Motor neuron (in vitro differentiated cells): Measurements from ENCODE around the gene GKAP1. TPM values are rescaled to one million over a fixed set of nuclear protein-coding genes. Genes with fewer than 3 reads are reported as not detected.
"Not testable (repeated sequence)": the region's sequence is repeated elsewhere in the genome, so short reads cannot be mapped to it uniquely, and the experiment has no call there.

Source experiments
- ATAC-seq, 8 experiments: fragments of 200-7000 bp; cut with Tn5 transposase; replicated peaks in 6 of 8; 2 replicates each; pipeline ENCODE4 v1.8.0; 2021; ENCODE audit warnings: mild to moderate bottlenecking in 8 of 8, moderate library complexity in 8 of 8
- H3K27ac ChIP-seq, 2 donors: fragments of 250-450 bp; sonication (Bioruptor Pico); 2 replicates each; pipeline ENCODE4 v1.9.0; 2021; ENCODE audit warnings: antibody characterized with exemption in 2 of 2, mild to moderate bottlenecking in 2 of 2, moderate library complexity in 1 of 2
- H3K4me1 ChIP-seq, 2 donors: fragments of 250-450 bp; sonication (Bioruptor Pico); replicated peaks in 1 of 2; 2 replicates each; pipeline ENCODE4 v1.6.1; 2021; ENCODE audit warnings: antibody characterized with exemption in 2 of 2, mild to moderate bottlenecking in 2 of 2, moderate library complexity in 1 of 2
- H3K4me3 ChIP-seq, 5 donors: fragments of 250-450 bp; sonication (Bioruptor Pico); 2 replicates each; pipeline ENCODE4 v1.9.0; 2021; ENCODE audit warnings: antibody characterized with exemption in 5 of 5, mild to moderate bottlenecking in 5 of 5, moderate library complexity in 4 of 5
- WGBS, 10 experiments: fragments of 450-650 bp; shearing (Covaris generic); methylation state at CpG; one replicate each; pipeline ENCODE4 v1.0.0; 2022; 5-methylcytosine and 5-hydroxymethylcytosine counted together
- in situ Hi-C, 9 experiments: fragments of 400-800 bp; cut with MboI; loops; one replicate each; pipeline ENCODE4 v1.15.0; 2021; ENCODE audit warnings: low sequenced_read_pairs in 9 of 9, low pct_unique_long_range_greater_than_20kb in 2 of 9; ENCODE audit not compliant: unreplicated experiment in 9 of 9
- total RNA-seq, 8 experiments: library from RNA; unstranded; fragments of 300-600 nt; gene quantifications; 2 replicates each; pipeline versions ENCODE4 v1.2.3 to v1.2.4, GENCODE V29; 2022

Gene GKAP1
- total RNA-seq, 8 experiments from 2014 or later: 1.3 to 20.9 (median 14.4) TPM

- H3K4me1 ChIP-seq: no peaks in the 10 kb centered on the region
- H3K27ac ChIP-seq: no peak overlapping the region
- 43 to 100% (median 100%) methylated on average over 1 of the region's 1 CpG; no CpG with 5 or more reads in 3 of the 10 experiments for WGBS, 10 experiments
- no peak overlapping the region for H3K4me3 ChIP-seq
- in situ Hi-C loops: no loop called here
- ATAC-seq: no peak
These were observed 24.8 kb downstream of the GKAP1 start for GRCh38 chr9:83792746-83793145.

- ATAC-seq: no peak
These were observed 39.4 kb downstream of the GKAP1 start for GRCh38 chr9:83778164-83778563.

GRCh38 chr9:83775932-83776331 lies 41.6 kb downstream of the GKAP1 start:
- in situ Hi-C loops: no loop called here
- WGBS, 10 experiments: 43 to 100% (median 86%) methylated on average over 1 to 2 of the region's 2 CpGs
- ATAC-seq: no peak
- Histone ChIP-seq H3K4me3 (no peak overlapping the region), H3K27ac (no peak overlapping the region), H3K4me1 (no peaks in the 10 kb centered on the region)

More at GRCh38 chr9:83778164-83778563, 39.4 kb downstream of the GKAP1 start:
- in situ Hi-C loops: no loop called here
- Histone ChIP-seq H3K4me3 (no peak overlapping the region), H3K27ac (no peak overlapping the region), H3K4me1 (no peaks in the 10 kb centered on the region)
- 29 to 100% (median 78%) methylated on average over 1 to 2 of the region's 2 CpGs; no CpG with 5 or more reads in 2 of the 10 experiments for WGBS, 10 experiments

- Histone ChIP-seq H3K4me1 (no peaks in the 10 kb centered on the region), H3K4me3 (no peak overlapping the region), H3K27ac (no peak overlapping the region)
- WGBS, 10 experiments: 53 to 100% (median 90%) methylated on average over 2 to 6 of the region's 6 CpGs
- in situ Hi-C loops: no loop called here
- no peak for ATAC-seq
These were observed 44.7 kb downstream of the GKAP1 start for GRCh38 chr9:83772860-83773259.

- H3K4me1 ChIP-seq: no peaks in the 10 kb centered on the region
- in situ Hi-C loops: no loop called here
- H3K27ac ChIP-seq: no peak overlapping the region
- H3K4me3 ChIP-seq: no peak overlapping the region
- WGBS, 10 experiments: 0 to 100% (median 93%) methylated on average over 1 to 3 of the region's 5 CpGs; no CpG with 5 or more reads in 6 of the 10 experiments
- no peak for ATAC-seq
These were observed 52.2 kb downstream of the GKAP1 start for GRCh38 chr9:83765376-83765775.

GRCh38 chr9:83754383-83754977 lies 63.1 kb downstream of the GKAP1 start:
- H3K4me1 ChIP-seq: no peaks in the 10 kb centered on the region
- in situ Hi-C loops: no loop called here
- H3K4me3 ChIP-seq: no peak overlapping the region
- ATAC-seq: no peak
- H3K27ac ChIP-seq: no peak overlapping the region

- no peak for ATAC-seq
These were observed 67.9 kb downstream of the GKAP1 start for GRCh38 chr9:83749706-83750105.

GRCh38 chr9:83744206-83744605 lies 73.4 kb downstream of the GKAP1 start:
- no peak overlapping the region for H3K4me3 ChIP-seq
- WGBS, 10 experiments: 14 to 100% (median 66%) methylated on average over 1 of the region's 1 CpG; no CpG with 5 or more reads in 2 of the 10 experiments
- peak in 1 of 8 experiments; percentile 30 for ATAC-seq
- in situ Hi-C loops: no loop called here
- H3K27ac ChIP-seq: no peak overlapping the region
- no peaks in the 10 kb centered on the region for H3K4me1 ChIP-seq

More at GRCh38 chr9:83749706-83750105, 67.9 kb downstream of the GKAP1 start:
- Histone ChIP-seq H3K4me1 (no peaks in the 10 kb centered on the region), H3K27ac (no peak overlapping the region), H3K4me3 (no peak overlapping the region)
- in situ Hi-C loops: no loop called here
- 47 to 100% (median 88%) methylated on average over 1 to 3 of the region's 3 CpGs for WGBS, 10 experiments

GRCh38 chr9:83733739-83734138 lies 83.8 kb downstream of the GKAP1 start:
- Histone ChIP-seq H3K27ac (no peak overlapping the region), H3K4me3 (no peak overlapping the region), H3K4me1 (no peaks in the 10 kb centered on the region)
- in situ Hi-C loops: no loop called here
- no peak for ATAC-seq
- WGBS, 10 experiments: 54 to 100% (median 95%) methylated on average over 2 to 4 of the region's 4 CpGs

GRCh38 chr9:83728591-83729368 lies 88.8 kb downstream of the GKAP1 start:
- H3K4me3 ChIP-seq, H3K4me1 ChIP-seq, ATAC-seq, in situ Hi-C loops, H3K27ac ChIP-seq: not testable (repeated sequence)
- 29 to 90% (median 66%) methylated on average over 1 to 3 of the region's 22 CpGs; no CpG with 5 or more reads in 4 of the 10 experiments for WGBS, 10 experiments

GRCh38 chr9:83724436-83724835 lies 93.1 kb downstream of the GKAP1 start:
- no peaks in the 10 kb centered on the region for H3K4me1 ChIP-seq
- in situ Hi-C loops: loop anchor here in 1 of 9 experiments (25.0 kb wide), 1 partner anchor 188 kb away; the partner anchor contains the start of gene KIF27
- H3K4me3 ChIP-seq: no peak overlapping the region
- H3K27ac ChIP-seq: no peak overlapping the region
- no peak for ATAC-seq

- in situ Hi-C loops: loop anchor here in 1 of 9 experiments (25.0 kb wide), 1 partner anchor 189 kb away; the partner anchor contains the start of gene KIF27
- no peaks in the 10 kb centered on the region for H3K4me1 ChIP-seq
These were observed 94.7 kb downstream of the GKAP1 start for GRCh38 chr9:83722726-83723495.

GRCh38 chr9:83721509-83721908 lies 96.1 kb downstream of the GKAP1 start:
- in situ Hi-C loops: loop anchor here in 1 of 9 experiments (25.0 kb wide), 1 partner anchor 191 kb away; the partner anchor contains the start of gene KIF27
- no peak for ATAC-seq
- no peak overlapping the region for H3K4me3 ChIP-seq

More at GRCh38 chr9:83722726-83723495, 94.7 kb downstream of the GKAP1 start:
- Histone ChIP-seq H3K4me3 (no peak overlapping the region), H3K27ac (no peak overlapping the region)
- no peak for ATAC-seq
- WGBS, 10 experiments: 13 to 64% (median 26%) methylated on average over 1 to 2 of the region's 2 CpGs; no CpG with 5 or more reads in 5 of the 10 experiments

More at GRCh38 chr9:83721509-83721908, 96.1 kb downstream of the GKAP1 start:
- no peaks in the 10 kb centered on the region for H3K4me1 ChIP-seq
- H3K27ac ChIP-seq: no peak overlapping the region
